IMR-90 (cell line): ENCODE measurements around the gene KLF13.

Experiments
- MAZ ChIP-seq: IDR thresholded peaks from 2 replicates; pipeline ENCODE4 v1.6.1; 2012; ENCODE audit warnings: low read depth, mild to moderate bottlenecking, low read length, improper control_type of control experiment, moderate library complexity, borderline replicate concordance
- POLR2A ChIP-seq: IDR thresholded peaks from 2 replicates; pipeline ENCODE4 v1.6.1; 2012; ENCODE audit warnings: mild to moderate bottlenecking, low read depth, low read length
- RAD21 ChIP-seq: IDR thresholded peaks from 2 replicates; pipeline ENCODE4 v1.6.1; 2012; ENCODE audit warnings: low read length, improper control_type of control experiment
- SMC3 ChIP-seq: fragments of 150-350 bp; IDR thresholded peaks from 2 replicates; pipeline ENCODE4 v1.6.1; 2016; ENCODE audit warnings: low read depth, mild to moderate bottlenecking, antibody characterized with exemption, low read length, moderate library complexity
- TF ChIP-seq, protein P1 (sequence below): conservative IDR thresholded peaks from 2 replicates; pipeline ENCODE4 v1.5.1; 2012; ENCODE audit warnings: mild to moderate bottlenecking, low read depth, low read length, improper control_type of control experiment
- TF ChIP-seq, protein P2 (sequence below): fragments of 150-350 bp; IDR thresholded peaks from 2 replicates; pipeline ENCODE4 v1.6.1; 2017; ENCODE audit warnings: mild to moderate bottlenecking, antibody characterized with exemption, low read length, low read depth

GRCh38 chr15:31366169-31366734 is 39.6 kb downstream of the KLF13 start:
- TF ChIP-seq, protein P1, sequence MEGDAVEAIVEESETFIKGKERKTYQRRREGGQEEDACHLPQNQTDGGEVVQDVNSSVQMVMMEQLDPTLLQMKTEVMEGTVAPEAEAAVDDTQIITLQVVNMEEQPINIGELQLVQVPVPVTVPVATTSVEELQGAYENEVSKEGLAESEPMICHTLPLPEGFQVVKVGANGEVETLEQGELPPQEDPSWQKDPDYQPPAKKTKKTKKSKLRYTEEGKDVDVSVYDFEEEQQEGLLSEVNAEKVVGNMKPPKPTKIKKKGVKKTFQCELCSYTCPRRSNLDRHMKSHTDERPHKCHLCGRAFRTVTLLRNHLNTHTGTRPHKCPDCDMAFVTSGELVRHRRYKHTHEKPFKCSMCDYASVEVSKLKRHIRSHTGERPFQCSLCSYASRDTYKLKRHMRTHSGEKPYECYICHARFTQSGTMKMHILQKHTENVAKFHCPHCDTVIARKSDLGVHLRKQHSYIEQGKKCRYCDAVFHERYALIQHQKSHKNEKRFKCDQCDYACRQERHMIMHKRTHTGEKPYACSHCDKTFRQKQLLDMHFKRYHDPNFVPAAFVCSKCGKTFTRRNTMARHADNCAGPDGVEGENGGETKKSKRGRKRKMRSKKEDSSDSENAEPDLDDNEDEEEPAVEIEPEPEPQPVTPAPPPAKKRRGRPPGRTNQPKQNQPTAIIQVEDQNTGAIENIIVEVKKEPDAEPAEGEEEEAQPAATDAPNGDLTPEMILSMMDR = no peak
- TF ChIP-seq POLR2A = no peak
- TF ChIP-seq MAZ = no peak
- no peak for TF ChIP-seq SMC3
- no peak for TF ChIP-seq RAD21
- TF ChIP-seq, protein P2, sequence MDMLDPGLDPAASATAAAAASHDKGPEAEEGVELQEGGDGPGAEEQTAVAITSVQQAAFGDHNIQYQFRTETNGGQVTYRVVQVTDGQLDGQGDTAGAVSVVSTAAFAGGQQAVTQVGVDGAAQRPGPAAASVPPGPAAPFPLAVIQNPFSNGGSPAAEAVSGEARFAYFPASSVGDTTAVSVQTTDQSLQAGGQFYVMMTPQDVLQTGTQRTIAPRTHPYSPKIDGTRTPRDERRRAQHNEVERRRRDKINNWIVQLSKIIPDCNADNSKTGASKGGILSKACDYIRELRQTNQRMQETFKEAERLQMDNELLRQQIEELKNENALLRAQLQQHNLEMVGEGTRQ = no peak
